Superior temporal gyrus (tissue), 1 donor: ENCODE measurements around the gene PP2D1.
A peak's percentile ranks its signal among the peaks of the same experiment; 100 is the strongest.
"Not testable (repeated sequence)": the region's sequence is repeated elsewhere in the genome, so short reads cannot be mapped to it uniquely, and the experiment has no call there.

Experiments used
- DNase-seq: peaks from one replicate; pipeline ENCODE4 v3.0.0-alpha.2; 2016; ENCODE audit errors: extremely low spot score

The PP2D1 gene

GRCh38 chr3:20039765-20040547, 27.9 kb upstream of the PP2D1 start, which contains the start of gene KAT2B:
KAT2B (plus strand) TSS chr3:20040446; CDS start chr3:20040478, 32 bp downstream.
- DNase-seq = peak; percentile 86

GRCh38 chr3:20039466-20039764, 27.4 kb upstream of the PP2D1 start:
- peak; percentile 64 for DNase-seq

- DNase-seq = peak; percentile 70
Measured at GRCh38 chr3:20038699-20039465, 26.8 kb upstream of the PP2D1 start.

GRCh38 chr3:20037255-20037996, 25.4 kb upstream of the PP2D1 start:
- no peak for DNase-seq

GRCh38 chr3:20035019-20035418, 23.0 kb upstream of the PP2D1 start:
- no peak for DNase-seq

- DNase-seq = not testable (repeated sequence)
Measured at GRCh38 chr3:20031939-20032338, 19.9 kb upstream of the PP2D1 start.

GRCh38 chr3:20028905-20029331, 16.9 kb upstream of the PP2D1 start:
- peak; percentile 42 for DNase-seq

- no peak for DNase-seq
Measured at GRCh38 chr3:20027136-20027535, 15.1 kb upstream of the PP2D1 start.

GRCh38 chr3:20023623-20024405, 11.8 kb upstream of the PP2D1 start:
- peak; percentile 67 for DNase-seq

- no peak for DNase-seq
Measured at GRCh38 chr3:20022954-20023622, 11.0 kb upstream of the PP2D1 start.

- DNase-seq = not testable (repeated sequence)
Measured at GRCh38 chr3:20016076-20016475, 4.0 kb upstream of the PP2D1 start.

- DNase-seq = no peak
Measured at GRCh38 chr3:20015525-20015924, 3.5 kb upstream of the PP2D1 start.

- DNase-seq = no peak
Measured at GRCh38 chr3:20013396-20013795, 1.3 kb upstream of the PP2D1 start.

GRCh38 chr3:20008646-20009045, 3.4 kb downstream of the PP2D1 start:
- no peak for DNase-seq

- no peak for DNase-seq
Measured at GRCh38 chr3:20007960-20008359, 4.1 kb downstream of the PP2D1 start.

GRCh38 chr3:20001932-20002331, 10.1 kb downstream of the PP2D1 start:
- no peak for DNase-seq

GRCh38 chr3:19997502-19997901, 14.6 kb downstream of the PP2D1 start:
- no peak for DNase-seq

- DNase-seq = no peak
Measured at GRCh38 chr3:19994796-19995195, 17.3 kb downstream of the PP2D1 start.

GRCh38 chr3:19988904-19989303, 23.2 kb downstream of the PP2D1 start:
- not testable (repeated sequence) for DNase-seq

GRCh38 chr3:19972054-19972453, 40.0 kb downstream of the PP2D1 start:
- no peak for DNase-seq

- DNase-seq = no peak
Measured at GRCh38 chr3:19970327-19970726, 41.7 kb downstream of the PP2D1 start.
